GM23248 (cell line): ENCODE data around the gene PIGN. TPM values are rescaled to one million over a fixed set of nuclear protein-coding genes. Genes with fewer than 3 reads are reported as not detected.

Experiments used
- DNase-seq: peaks from one replicate; pipeline ENCODE4 v3.0.0-alpha.2; 2015
- H2AFZ ChIP-seq: fragments of 200-600 bp; sonication (generic); 2 replicates; pipeline ENCODE4 v1.6.1; 2016; ENCODE audit warnings: antibody characterized with exemption
- H3F3A ChIP-seq: fragments of 200-600 bp; sonication (generic); 2 replicates; pipeline ENCODE4 v1.6.1; 2016; ENCODE audit warnings: mild to moderate bottlenecking, antibody characterized with exemption, mixed run types; ENCODE audit not compliant: insufficient read depth
- H3K27ac ChIP-seq: fragments of 200-600 bp; sonication (generic); 2 replicates; pipeline ENCODE4 v1.5.1; 2016; ENCODE audit warnings: mild to moderate bottlenecking
- H3K27me3 ChIP-seq: fragments of 200-600 bp; sonication (generic); replicated peaks from 2 replicates; pipeline ENCODE4 v1.6.1; 2016; ENCODE audit warnings: mild to moderate bottlenecking; ENCODE audit not compliant: insufficient read depth
- H3K36me3 ChIP-seq: fragments of 200-600 bp; sonication (generic); 2 replicates; pipeline ENCODE4 v1.6.1; 2016; ENCODE audit warnings: low read depth, mild to moderate bottlenecking
- H3K4me1 ChIP-seq: fragments of 200-600 bp; sonication (generic); 2 replicates; pipeline ENCODE4 v1.6.1; 2016; ENCODE audit warnings: mild to moderate bottlenecking; ENCODE audit not compliant: insufficient read depth
- H3K4me2 ChIP-seq: fragments of 200-600 bp; sonication (generic); one replicate; pipeline ENCODE4 v1.6.1; 2016; ENCODE audit warnings: mild to moderate bottlenecking; ENCODE audit not compliant: unreplicated experiment
- H3K4me3 ChIP-seq: fragments of 200-600 bp; sonication (generic); 2 replicates; pipeline ENCODE4 v1.5.1; 2016; ENCODE audit warnings: mild to moderate bottlenecking
- H3K79me2 ChIP-seq: fragments of 200-600 bp; sonication (generic); 2 replicates; pipeline ENCODE4 v1.6.1; 2016; ENCODE audit warnings: mild to moderate bottlenecking; ENCODE audit not compliant: insufficient read depth
- H3K9ac ChIP-seq: fragments of 200-600 bp; sonication (generic); 2 replicates; pipeline ENCODE4 v1.6.1; 2016; ENCODE audit warnings: mild to moderate bottlenecking
- H3K9me2 ChIP-seq: fragments of 200-600 bp; sonication (generic); 2 replicates; pipeline ENCODE4 v1.6.1; 2016; ENCODE audit warnings: mixed run types, mild to moderate bottlenecking, moderate library complexity; ENCODE audit not compliant: insufficient read depth
- H3K9me3 ChIP-seq: fragments of 200-600 bp; sonication (generic); one replicate; pipeline ENCODE4 v1.6.1; 2017; ENCODE audit warnings: low read depth
- H4K20me1 ChIP-seq: fragments of 200-600 bp; sonication (generic); 2 replicates; pipeline ENCODE4 v1.6.0; 2016; ENCODE audit not compliant: insufficient read depth
- EZH2 ChIP-seq: fragments of 200-600 bp; sonication (generic); IDR thresholded peaks from 2 replicates; pipeline ENCODE4 v1.6.1; 2018; ENCODE audit warnings: antibody characterized with exemption, mild to moderate bottlenecking; ENCODE audit not compliant: insufficient read depth, poor library complexity, severe bottlenecking
- EZH2phosphoT487 ChIP-seq: fragments of 200-600 bp; sonication (generic); IDR thresholded peaks from 2 replicates; pipeline ENCODE4 v1.6.1; 2018; ENCODE audit warnings: antibody characterized with exemption, moderate library complexity, mild to moderate bottlenecking, low read depth; ENCODE audit not compliant: insufficient read depth
- WGBS, 2 experiments: methylation state at CpG; one replicate each; pipeline ENCODE4 v1.1.6; 2015 to 2017; ENCODE audit warnings: low lambda C conversion rate in 2 of 2, low coverage in 1 of 2; ENCODE audit errors: missing lambda C conversion rate in 2 of 2; 5-methylcytosine and 5-hydroxymethylcytosine counted together
- in situ Hi-C: fragments of 300-500 bp; cut with MboI; formaldehyde crosslinking; loops from 2 replicates; pipeline ENCODE4 v1.15.0; 2020
- polyA plus RNA-seq: library from polyadenylated mRNA; unstranded; fragments of >200 nt; fragmentation: Nextera tagmentation; extraction: Ambion mirVana; gene quantifications from 2 replicates; pipeline ENCODE4 v1.2.1, GENCODE V29; 2016
- total RNA-seq: library from RNA; depleted of rRNA; stranded (reverse); fragments of >200 nt; shearing (Covaris generic); gene quantifications from 2 replicates; pipeline ENCODE4 v1.2.3, GENCODE V29; 2014

The PIGN gene
- total and polyA plus RNA-seq, 2 experiments from 2014 or later, result 16.0 to 27.2 TPM

DNA sequence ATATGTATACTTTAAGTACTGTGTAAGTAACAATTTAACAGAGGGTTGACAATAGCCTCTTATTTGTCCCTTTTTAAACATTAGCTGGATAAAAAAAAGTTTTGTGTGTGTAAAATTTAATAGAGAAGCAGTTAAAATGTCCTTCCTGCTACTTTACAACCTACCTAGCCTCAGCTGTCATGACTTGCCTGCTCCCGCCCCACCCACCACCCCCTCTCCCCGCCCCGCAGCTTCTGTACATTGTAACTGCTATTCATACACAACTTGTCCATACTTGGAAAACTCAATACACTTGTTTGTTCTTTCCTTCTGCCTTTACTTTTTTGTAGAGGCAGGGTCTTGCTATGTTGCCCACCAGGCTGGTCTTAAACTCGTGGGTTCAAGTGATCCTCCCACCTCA, 19.7 kb upstream of the PIGN start:
- H3K9me3 ChIP-seq, result no peaks in the 10 kb centered on the region
- no peaks in the 10 kb centered on the region for H3K36me3 ChIP-seq
- no peak for DNase-seq
- H3K9ac ChIP-seq, result no peak overlapping the region
- in situ Hi-C loops, result no loop called here
- H3K4me2 ChIP-seq, result no peak overlapping the region
- H2AFZ ChIP-seq, result no peak overlapping the region
- no peaks in the 10 kb centered on the region; the same call in 1 of the 2 replicates for H4K20me1 ChIP-seq
- H3F3A ChIP-seq, result no peaks in the 10 kb centered on the region
- no peak overlapping the region for H3K4me3 ChIP-seq
- no peaks in the 10 kb centered on the region for H3K9me2 ChIP-seq
- no peaks in the 10 kb centered on the region for H3K4me1 ChIP-seq
- peaks cover 94% of the 10 kb centered on the region for H3K79me2 ChIP-seq
- TF ChIP-seq EZH2 (no peak), EZH2phosphoT487 (no peak)
- H3K27me3 ChIP-seq, result no peaks in the 10 kb centered on the region
- H3K27ac ChIP-seq, result no peak overlapping the region
- 98 to 100% methylated on average over 4 of the region's 4 CpGs for WGBS, 2 experiments

DNA sequence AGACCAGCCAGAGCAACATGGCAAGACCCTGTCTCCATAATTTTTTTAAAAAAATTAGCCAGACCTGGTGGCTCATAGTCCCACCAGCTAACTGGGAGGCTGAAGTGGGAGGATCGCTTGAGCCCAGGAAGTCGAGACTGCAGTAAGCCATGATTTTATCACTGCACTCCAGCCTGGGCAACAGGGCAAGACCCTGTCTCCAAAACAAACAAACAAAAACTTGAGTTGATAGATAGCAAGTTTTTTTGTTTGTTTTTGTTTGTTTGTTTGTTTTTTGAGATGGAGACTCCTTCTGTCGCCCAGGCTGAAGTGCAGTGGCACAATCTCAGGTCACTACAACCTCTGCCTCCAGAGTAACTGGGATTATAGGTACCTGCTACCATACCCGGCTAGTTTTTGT, 19.0 kb upstream of the PIGN start:
- no peak overlapping the region for H3K9ac ChIP-seq
- no peak for TF ChIP-seq EZH2
- TF ChIP-seq EZH2phosphoT487, result no peak
- peaks cover 93% of the 10 kb centered on the region for H3K79me2 ChIP-seq
- no peaks in the 10 kb centered on the region for H3K27me3 ChIP-seq
- no peak overlapping the region for H3K4me2 ChIP-seq
- no peaks in the 10 kb centered on the region for H3K9me2 ChIP-seq
- no peak overlapping the region for H3K27ac ChIP-seq
- H3K36me3 ChIP-seq, result no peaks in the 10 kb centered on the region
- no peak for DNase-seq
- no peaks in the 10 kb centered on the region for H3K4me1 ChIP-seq
- 91 to 95% methylated on average over 4 of the region's 4 CpGs for WGBS, 2 experiments
- no peak overlapping the region for H3K4me3 ChIP-seq
- H4K20me1 ChIP-seq, result no peaks in the 10 kb centered on the region; the same call in 1 of the 2 replicates
- no peak overlapping the region for H2AFZ ChIP-seq
- no peaks in the 10 kb centered on the region for H3F3A ChIP-seq
- H3K9me3 ChIP-seq, result no peaks in the 10 kb centered on the region
- in situ Hi-C loops, result no loop called here

- Histone ChIP-seq H3K36me3 (no peaks in the 10 kb centered on the region), H2AFZ (no peak overlapping the region), H3K79me2 (peaks cover 91% of the 10 kb centered on the region), H3K4me1 (peaks cover 24% of the 10 kb centered on the region), H4K20me1 (no peaks in the 10 kb centered on the region; the same call in 1 of the 2 replicates), H3K9me2 (no peaks in the 10 kb centered on the region), H3K27ac (no peak overlapping the region), H3K4me3 (no peak overlapping the region), H3K27me3 (no peaks in the 10 kb centered on the region), H3K4me2 (no peak overlapping the region), H3K9me3 (no peaks in the 10 kb centered on the region), H3K9ac (no peak overlapping the region), H3F3A (peaks cover 19% of the 10 kb centered on the region)
- TF ChIP-seq EZH2phosphoT487 (no peak), EZH2 (no peak)
- 90 to 100% methylated on average over 1 of the region's 1 CpG for WGBS, 2 experiments
- DNase-seq, result no peak
- in situ Hi-C loops, result no loop called here
Measured at GRCh38 chr18:62201870-62202269, 15.0 kb upstream of the PIGN start.

- WGBS, 2 experiments, result 75 to 84% methylated on average over 3 of the region's 3 CpGs
- in situ Hi-C loops, result no loop called here
- H3K4me1 ChIP-seq, result peaks cover 24% of the 10 kb centered on the region
- no peaks in the 10 kb centered on the region for H3K27me3 ChIP-seq
- DNase-seq, result no peak
- H3K27ac ChIP-seq, result no peak overlapping the region
- H3K9ac ChIP-seq, result no peak overlapping the region
- H3K4me2 ChIP-seq, result no peak overlapping the region
- H3K9me2 ChIP-seq, result no peaks in the 10 kb centered on the region
- H4K20me1 ChIP-seq, result no peaks in the 10 kb centered on the region; the same call in 1 of the 2 replicates
- H3K9me3 ChIP-seq, result no peaks in the 10 kb centered on the region
- peaks cover 93% of the 10 kb centered on the region for H3K79me2 ChIP-seq
- no peak overlapping the region for H3K4me3 ChIP-seq
- H3F3A ChIP-seq, result peaks cover 24% of the 10 kb centered on the region
- no peaks in the 10 kb centered on the region for H3K36me3 ChIP-seq
- no peak overlapping the region for H2AFZ ChIP-seq
- TF ChIP-seq EZH2, result no peak
- no peak for TF ChIP-seq EZH2phosphoT487
Measured at GRCh38 chr18:62200121-62200914, 13.5 kb upstream of the PIGN start.
